Measurements from ENCODE around the gene FAXDC2. TPM values are rescaled to one million over a fixed set of nuclear protein-coding genes. Genes with fewer than 3 reads are reported as not detected.

The FAXDC2 gene
- total RNA-seq, 1 donor from 2014 or later, result 0.52 TPM

DNA sequence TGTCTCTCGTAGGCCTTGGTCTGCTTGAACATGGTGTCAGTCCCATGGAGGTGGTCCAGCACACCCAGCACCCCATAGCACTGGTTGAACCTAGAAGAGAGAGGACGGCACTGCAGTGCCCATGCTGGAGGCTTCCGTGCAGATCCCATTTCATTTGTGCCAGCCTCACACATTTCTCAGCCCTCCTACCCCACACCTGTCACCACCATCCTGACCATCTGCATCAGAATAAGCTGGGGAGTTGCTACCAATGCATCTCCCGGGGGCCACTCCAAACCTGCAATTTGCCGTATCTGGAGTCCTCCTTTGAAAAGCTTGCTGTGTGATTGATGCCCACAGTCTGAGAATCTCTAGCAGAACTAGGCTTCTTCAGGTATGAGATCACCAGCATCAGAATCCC is 30.0 kb downstream of the FAXDC2 start:
- TF ChIP-seq, protein P1, sequence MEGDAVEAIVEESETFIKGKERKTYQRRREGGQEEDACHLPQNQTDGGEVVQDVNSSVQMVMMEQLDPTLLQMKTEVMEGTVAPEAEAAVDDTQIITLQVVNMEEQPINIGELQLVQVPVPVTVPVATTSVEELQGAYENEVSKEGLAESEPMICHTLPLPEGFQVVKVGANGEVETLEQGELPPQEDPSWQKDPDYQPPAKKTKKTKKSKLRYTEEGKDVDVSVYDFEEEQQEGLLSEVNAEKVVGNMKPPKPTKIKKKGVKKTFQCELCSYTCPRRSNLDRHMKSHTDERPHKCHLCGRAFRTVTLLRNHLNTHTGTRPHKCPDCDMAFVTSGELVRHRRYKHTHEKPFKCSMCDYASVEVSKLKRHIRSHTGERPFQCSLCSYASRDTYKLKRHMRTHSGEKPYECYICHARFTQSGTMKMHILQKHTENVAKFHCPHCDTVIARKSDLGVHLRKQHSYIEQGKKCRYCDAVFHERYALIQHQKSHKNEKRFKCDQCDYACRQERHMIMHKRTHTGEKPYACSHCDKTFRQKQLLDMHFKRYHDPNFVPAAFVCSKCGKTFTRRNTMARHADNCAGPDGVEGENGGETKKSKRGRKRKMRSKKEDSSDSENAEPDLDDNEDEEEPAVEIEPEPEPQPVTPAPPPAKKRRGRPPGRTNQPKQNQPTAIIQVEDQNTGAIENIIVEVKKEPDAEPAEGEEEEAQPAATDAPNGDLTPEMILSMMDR (conservative IDR thresholded peaks at IDR 0.05; ENCODE audit: low read depth, low read length), result no peak
- H3K4me3 ChIP-seq (ENCODE audit: low read depth, low read length), result no peak overlapping the region
- no peak for DNase-seq (ENCODE audit: low read depth)

DNA sequence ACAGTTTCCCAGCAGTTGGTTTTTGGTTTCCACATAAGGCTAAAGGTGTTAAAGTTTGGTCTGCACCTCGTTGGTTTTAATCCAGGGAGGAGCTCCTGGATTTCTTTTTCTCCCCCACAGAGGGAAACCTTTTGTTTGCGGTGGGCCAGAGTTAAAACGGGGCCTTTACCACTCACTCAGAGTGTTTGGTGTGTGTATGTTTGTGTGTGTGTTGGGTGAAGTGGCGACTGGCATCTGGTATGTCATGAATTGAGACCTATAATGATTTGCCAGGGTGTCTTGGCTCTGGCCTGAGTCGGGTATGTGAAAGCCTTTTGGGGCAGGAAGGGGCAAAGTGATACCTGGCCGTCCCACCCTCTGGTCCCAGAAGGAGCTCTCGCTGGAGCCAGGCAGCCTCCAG is 30.9 kb downstream of the FAXDC2 start:
- DNase-seq (ENCODE audit: low read depth), result no peak
- H3K4me3 ChIP-seq (ENCODE audit: low read depth, low read length), result no peak overlapping the region
- TF ChIP-seq, protein P1 (conservative IDR thresholded peaks at IDR 0.05; ENCODE audit: low read depth, low read length), result no peak

DNA sequence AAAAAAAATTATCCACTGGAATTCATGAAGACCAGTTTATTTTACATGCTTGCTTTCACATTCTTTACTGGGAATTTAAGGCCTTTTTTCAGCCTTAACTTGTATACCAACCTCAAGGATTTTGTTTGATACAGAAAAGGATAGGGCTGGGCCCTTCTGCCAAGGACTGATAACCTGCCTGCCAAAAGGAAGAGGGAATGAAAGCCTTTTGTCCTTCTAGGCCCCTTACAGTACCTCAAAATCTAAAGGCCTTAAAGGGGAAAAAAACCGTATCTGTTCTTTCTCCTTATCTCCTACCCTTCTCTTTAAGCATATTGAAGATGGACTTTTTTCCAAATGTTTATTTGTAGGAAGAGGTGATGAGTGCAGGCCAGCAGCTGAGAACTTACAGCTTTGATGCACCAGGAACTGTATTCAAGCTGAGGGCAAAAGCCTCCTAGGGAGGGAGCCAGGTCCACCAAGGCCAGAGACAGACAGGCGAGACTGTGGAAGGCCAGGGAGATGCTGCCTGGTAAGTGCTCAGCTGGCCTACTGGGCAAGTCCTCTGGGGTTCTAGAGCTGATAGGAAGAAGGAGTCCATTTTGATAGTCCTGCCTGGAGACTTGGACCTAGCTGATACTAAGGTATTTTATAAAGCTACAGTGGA is 31.8 kb downstream of the FAXDC2 start:
- no peak overlapping the region for H3K4me3 ChIP-seq (ENCODE audit: low read depth, low read length)
- no peak for DNase-seq (ENCODE audit: low read depth)
- TF ChIP-seq, protein P1 (conservative IDR thresholded peaks at IDR 0.05; ENCODE audit: low read depth, low read length), result no peak

DNA sequence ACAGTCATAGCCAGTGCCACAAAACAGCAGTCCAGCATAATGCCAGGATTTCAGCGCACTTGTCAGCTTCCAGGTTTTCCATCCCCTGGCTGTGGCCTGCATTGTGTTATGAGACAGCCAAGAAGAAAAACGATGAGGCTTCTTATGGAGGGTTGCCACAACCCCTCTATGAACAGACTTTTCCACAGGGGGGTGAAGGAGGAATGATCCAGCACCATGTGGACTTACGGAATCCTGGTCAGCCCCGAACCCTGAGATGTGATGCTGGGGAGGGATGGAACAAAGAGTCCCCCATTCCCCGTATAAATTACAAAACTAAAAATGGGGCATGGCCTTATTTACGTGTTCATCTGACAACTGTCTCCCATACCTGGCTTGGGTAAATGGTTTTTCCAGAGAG is 32.6 kb downstream of the FAXDC2 start:
- DNase-seq (ENCODE audit: low read depth), result no peak
- TF ChIP-seq, protein P1 (conservative IDR thresholded peaks at IDR 0.05; ENCODE audit: low read depth, low read length), result no peak
- H3K4me3 ChIP-seq (ENCODE audit: low read depth, low read length), result no peak overlapping the region

DNA sequence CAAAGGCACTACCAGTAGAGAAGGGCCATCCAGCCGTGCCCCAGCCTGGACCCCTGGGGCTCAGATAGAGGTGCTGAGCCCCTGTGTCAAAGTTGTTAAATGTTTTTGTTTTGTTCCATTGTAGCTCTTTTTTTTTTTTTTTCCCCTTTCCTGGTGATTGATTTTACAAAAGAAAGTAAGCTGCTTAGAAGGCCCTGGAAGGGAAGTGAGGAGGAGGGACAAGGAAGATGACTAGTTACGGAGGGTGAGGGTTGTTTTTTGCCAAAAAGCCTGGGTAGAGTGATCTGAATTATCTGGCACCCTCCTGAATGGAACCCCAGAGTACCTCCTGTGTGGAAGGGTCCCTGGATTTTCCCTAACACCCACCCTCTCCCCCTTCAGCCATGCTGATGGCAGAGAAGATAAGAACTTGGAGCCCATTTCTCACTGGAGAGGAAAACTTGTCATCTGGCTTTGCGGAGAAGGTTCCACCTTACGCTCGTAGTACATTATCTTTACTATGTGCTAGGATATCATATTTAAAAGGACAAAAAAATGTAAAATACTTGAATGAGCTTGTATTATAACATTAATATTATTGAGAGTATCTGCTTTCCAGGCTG is 33.4 kb downstream of the FAXDC2 start:
- no peak for DNase-seq (ENCODE audit: low read depth)
- H3K4me3 ChIP-seq (ENCODE audit: low read depth, low read length), result no peak overlapping the region
- TF ChIP-seq, protein P1 (conservative IDR thresholded peaks at IDR 0.05; ENCODE audit: low read depth, low read length), result no peak

DNA sequence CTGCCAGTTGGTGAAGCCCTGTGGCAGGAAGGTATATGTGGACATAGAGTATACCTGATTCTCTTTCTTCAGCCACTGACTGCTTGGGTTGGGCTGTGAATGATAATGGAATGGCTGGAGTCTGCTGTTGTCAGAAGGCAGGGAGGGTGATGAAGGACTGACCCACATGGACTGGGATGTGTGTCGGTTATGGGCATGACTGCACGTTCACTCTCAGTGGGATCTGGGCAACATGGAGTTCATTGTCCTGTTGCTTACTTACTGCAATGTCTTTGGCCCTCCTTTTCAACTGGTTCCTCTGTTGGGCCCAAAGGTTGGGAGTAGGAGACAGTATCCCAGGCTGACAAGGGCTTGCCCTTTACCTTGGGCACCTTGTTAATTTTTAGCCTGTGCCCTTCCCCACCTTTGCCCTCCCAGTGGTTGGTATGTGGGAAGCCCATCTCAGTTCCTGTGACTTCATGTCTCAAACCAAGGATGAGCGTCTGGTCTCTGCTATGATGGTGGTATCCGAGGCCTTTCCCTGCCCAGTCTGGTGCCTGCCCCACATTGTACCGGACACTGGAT is 34.6 kb downstream of the FAXDC2 start:
- TF ChIP-seq, protein P1 (conservative IDR thresholded peaks at IDR 0.05; ENCODE audit: low read depth, low read length), result no peak
- H3K4me3 ChIP-seq (ENCODE audit: low read depth, low read length), result no peak overlapping the region
- no peak for DNase-seq (ENCODE audit: low read depth)
